ENCODE measurements around the gene P2RY14. TPM values are rescaled to one million over a fixed set of nuclear protein-coding genes. Genes with fewer than 3 reads are reported as not detected.
"Not testable (repeated sequence)": the region's sequence is repeated elsewhere in the genome, so short reads cannot be mapped to it uniquely, and the experiment has no call there.

Gene P2RY14
- total RNA-seq, 2 donors from 2014 or later, result 1.7 to 2.9 TPM

- Histone ChIP-seq H3K27ac (no peak overlapping the region), H3K9me3 (no peaks in the 10 kb centered on the region), H3K36me3 (no peaks in the 10 kb centered on the region), H3K4me1 (no peaks in the 10 kb centered on the region), H3K27me3 (no peaks in the 10 kb centered on the region), H3K4me3 (no peak overlapping the region), H3K9ac (ENCODE audit: low read depth in 2 of 2, low read length in 2 of 2) (no peak overlapping the region)
- intact Hi-C loops (cut with DNase I), result no loop called here
- TF ChIP-seq, protein P1, sequence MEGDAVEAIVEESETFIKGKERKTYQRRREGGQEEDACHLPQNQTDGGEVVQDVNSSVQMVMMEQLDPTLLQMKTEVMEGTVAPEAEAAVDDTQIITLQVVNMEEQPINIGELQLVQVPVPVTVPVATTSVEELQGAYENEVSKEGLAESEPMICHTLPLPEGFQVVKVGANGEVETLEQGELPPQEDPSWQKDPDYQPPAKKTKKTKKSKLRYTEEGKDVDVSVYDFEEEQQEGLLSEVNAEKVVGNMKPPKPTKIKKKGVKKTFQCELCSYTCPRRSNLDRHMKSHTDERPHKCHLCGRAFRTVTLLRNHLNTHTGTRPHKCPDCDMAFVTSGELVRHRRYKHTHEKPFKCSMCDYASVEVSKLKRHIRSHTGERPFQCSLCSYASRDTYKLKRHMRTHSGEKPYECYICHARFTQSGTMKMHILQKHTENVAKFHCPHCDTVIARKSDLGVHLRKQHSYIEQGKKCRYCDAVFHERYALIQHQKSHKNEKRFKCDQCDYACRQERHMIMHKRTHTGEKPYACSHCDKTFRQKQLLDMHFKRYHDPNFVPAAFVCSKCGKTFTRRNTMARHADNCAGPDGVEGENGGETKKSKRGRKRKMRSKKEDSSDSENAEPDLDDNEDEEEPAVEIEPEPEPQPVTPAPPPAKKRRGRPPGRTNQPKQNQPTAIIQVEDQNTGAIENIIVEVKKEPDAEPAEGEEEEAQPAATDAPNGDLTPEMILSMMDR (IDR thresholded peaks at IDR 0.05), result no peak
- DNase-seq, result no peak
Measured at GRCh38 chr3:151248772-151249337, 29.5 kb downstream of the P2RY14 start.

DNA sequence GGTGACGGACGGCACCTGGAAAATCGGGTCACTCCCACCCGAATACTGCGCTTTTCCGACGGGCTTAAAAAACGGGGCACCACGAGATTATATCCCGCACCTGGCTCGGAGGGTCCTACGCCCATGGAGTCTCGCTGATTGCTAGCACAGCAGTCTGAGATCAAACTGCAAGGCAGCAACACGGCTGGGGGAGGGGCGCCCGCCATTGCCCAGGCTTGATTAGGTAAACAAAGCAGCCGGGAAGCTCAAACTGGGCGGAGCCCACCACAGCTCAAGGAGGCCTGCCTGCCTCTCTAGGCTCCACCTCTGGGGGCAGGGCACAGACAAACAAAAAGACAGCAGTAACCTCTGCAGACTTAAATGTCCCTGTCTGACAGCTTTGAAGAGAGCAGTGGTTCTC is 36.3 kb downstream of the P2RY14 start:
- not testable (repeated sequence) for H3K4me1 ChIP-seq, DNase-seq

GRCh38 chr3:151236736-151237135 is 41.6 kb downstream of the P2RY14 start:
- no peaks in the 10 kb centered on the region for H3K27me3 ChIP-seq
- H3K9me3 ChIP-seq, result no peaks in the 10 kb centered on the region
- H3K4me3 ChIP-seq, result no peak overlapping the region
- H3K4me1 ChIP-seq, result no peaks in the 10 kb centered on the region
- TF ChIP-seq, protein P1 (IDR thresholded peaks at IDR 0.05), result no peak
- H3K36me3 ChIP-seq, result no peaks in the 10 kb centered on the region
- no peak for DNase-seq
- no peak overlapping the region for H3K27ac ChIP-seq
- intact Hi-C loops (cut with DNase I), result no loop called here
- no peak overlapping the region for H3K9ac ChIP-seq (ENCODE audit: low read depth in 2 of 2, low read length in 2 of 2)

More for the DNA sequence above, 36.3 kb downstream of the P2RY14 start:
- H3K9me3 ChIP-seq; H3K27ac ChIP-seq; H3K36me3 ChIP-seq; intact Hi-C loops (cut with DNase I); H3K27me3 ChIP-seq; H3K4me3 ChIP-seq; H3K9ac ChIP-seq (ENCODE audit: low read depth in 2 of 2, low read length in 2 of 2): not testable (repeated sequence)

DNA sequence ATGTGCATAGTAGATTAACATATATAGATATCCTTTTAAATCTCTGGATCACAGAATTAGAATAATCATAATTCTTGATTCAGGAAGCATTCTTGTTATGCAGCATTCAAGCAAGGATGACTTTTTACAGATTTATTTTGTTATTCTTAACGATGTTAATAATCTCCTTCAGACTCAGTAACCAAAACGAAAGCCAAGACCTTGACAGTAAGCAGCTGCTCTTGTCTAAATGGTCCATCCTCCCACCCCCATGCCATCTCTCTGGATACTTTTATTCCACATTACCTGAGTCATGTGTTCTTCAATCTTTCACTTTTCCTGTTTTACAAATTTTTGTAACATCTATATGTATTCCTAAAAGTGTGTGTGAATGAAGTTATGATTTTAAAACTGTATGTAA is 42.0 kb downstream of the P2RY14 start:
- Histone ChIP-seq H3K9ac (ENCODE audit: low read depth in 2 of 2, low read length in 2 of 2) (no peak overlapping the region), H3K4me1 (no peaks in the 10 kb centered on the region), H3K9me3 (no peaks in the 10 kb centered on the region), H3K4me3 (no peak overlapping the region), H3K27me3 (no peaks in the 10 kb centered on the region), H3K36me3 (no peaks in the 10 kb centered on the region), H3K27ac (no peak overlapping the region)
- TF ChIP-seq, protein P1 (IDR thresholded peaks at IDR 0.05), result no peak
- intact Hi-C loops (cut with DNase I), result no loop called here
- DNase-seq, result no peak

GRCh38 chr3:151234825-151235224 is 43.5 kb downstream of the P2RY14 start:
- no peaks in the 10 kb centered on the region for H3K36me3 ChIP-seq
- H3K9ac ChIP-seq (ENCODE audit: low read depth in 2 of 2, low read length in 2 of 2), result no peak overlapping the region
- intact Hi-C loops (cut with DNase I), result no loop called here
- TF ChIP-seq, protein P1 (IDR thresholded peaks at IDR 0.05), result no peak
- no peaks in the 10 kb centered on the region for H3K27me3 ChIP-seq
- H3K27ac ChIP-seq, result no peak overlapping the region
- H3K4me3 ChIP-seq, result no peak overlapping the region
- no peaks in the 10 kb centered on the region for H3K9me3 ChIP-seq
- DNase-seq, result no peak
- no peaks in the 10 kb centered on the region for H3K4me1 ChIP-seq

DNA sequence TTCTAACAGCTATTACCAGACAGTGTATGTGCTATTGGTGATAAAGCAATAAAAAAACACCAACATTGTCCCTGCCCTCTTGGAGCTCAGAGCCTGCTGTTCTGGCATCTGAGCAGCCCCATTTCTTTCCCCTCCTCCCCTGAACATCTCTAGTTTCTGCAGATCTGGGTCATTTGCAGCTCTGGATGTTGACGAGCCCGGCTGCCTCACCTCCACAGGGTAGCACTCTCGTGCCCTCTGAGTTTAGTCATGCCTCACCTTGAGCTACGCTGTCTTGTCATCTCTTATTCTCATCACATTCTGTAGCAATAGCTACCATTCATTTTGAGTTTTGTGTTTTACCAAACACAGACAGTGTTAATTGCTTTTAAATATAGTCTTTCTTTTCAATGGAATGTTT is 45.4 kb downstream of the P2RY14 start:
- H3K27ac ChIP-seq, result no peak overlapping the region

DNA sequence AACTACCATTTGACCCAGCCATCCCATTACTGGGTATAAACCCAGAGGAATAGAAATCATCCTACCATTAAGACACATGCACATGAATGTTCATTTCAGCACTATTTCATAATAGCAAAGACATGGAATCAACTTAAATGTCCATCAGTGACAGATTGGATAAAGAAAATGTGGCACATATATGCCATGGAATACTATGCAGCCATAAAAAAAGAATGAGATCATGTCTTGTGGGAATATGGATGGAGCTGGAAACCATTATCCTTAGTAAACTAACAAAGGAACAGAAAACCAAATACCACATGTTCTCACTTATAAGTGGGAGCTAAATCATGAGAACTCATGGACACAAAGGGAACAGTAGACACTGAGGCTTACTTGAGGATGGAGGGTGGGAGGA is 45.9 kb downstream of the P2RY14 start:
- intact Hi-C loops (cut with DNase I), result not testable (repeated sequence)

More for the DNA sequence above, 45.4 kb downstream of the P2RY14 start:
- TF ChIP-seq, protein P1 (IDR thresholded peaks at IDR 0.05), result no peak
- H3K27me3 ChIP-seq, result no peaks in the 10 kb centered on the region
- no peaks in the 10 kb centered on the region for H3K36me3 ChIP-seq
- H3K9ac ChIP-seq (ENCODE audit: low read depth in 2 of 2, low read length in 2 of 2), result no peak overlapping the region
- no peak for DNase-seq
- intact Hi-C loops (cut with DNase I), result no loop called here
- H3K4me3 ChIP-seq, result no peak overlapping the region
- H3K4me1 ChIP-seq, result no peaks in the 10 kb centered on the region
- H3K9me3 ChIP-seq, result no peaks in the 10 kb centered on the region

More for the DNA sequence above, 45.9 kb downstream of the P2RY14 start:
- H3K36me3 ChIP-seq; H3K9me3 ChIP-seq; H3K27me3 ChIP-seq; H3K4me1 ChIP-seq; DNase-seq; H3K4me3 ChIP-seq; H3K27ac ChIP-seq; H3K9ac ChIP-seq (ENCODE audit: low read depth in 2 of 2, low read length in 2 of 2): not testable (repeated sequence)
